Measurements from ENCODE around the gene KLRF1.

DNA sequence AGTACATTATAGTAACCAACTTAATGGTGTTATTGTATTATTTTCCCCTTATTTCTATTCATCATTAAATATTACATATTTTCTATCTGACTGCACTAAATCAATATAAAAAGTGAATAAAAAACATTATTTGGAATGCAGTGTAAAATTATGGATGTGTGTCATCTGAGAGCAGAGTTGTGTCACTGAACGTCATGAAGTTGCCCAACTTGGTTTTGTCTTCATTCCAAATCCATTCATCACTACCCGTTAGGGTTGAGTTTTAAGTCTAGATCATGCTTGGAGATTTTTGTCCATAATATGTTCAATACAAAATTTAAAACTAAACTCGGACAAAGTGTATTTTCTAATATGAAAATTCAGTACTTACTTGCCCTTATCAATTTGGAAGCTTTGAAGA is 16.1 kb downstream of the KLRF1 start:
- TF ChIP-seq, protein P1, sequence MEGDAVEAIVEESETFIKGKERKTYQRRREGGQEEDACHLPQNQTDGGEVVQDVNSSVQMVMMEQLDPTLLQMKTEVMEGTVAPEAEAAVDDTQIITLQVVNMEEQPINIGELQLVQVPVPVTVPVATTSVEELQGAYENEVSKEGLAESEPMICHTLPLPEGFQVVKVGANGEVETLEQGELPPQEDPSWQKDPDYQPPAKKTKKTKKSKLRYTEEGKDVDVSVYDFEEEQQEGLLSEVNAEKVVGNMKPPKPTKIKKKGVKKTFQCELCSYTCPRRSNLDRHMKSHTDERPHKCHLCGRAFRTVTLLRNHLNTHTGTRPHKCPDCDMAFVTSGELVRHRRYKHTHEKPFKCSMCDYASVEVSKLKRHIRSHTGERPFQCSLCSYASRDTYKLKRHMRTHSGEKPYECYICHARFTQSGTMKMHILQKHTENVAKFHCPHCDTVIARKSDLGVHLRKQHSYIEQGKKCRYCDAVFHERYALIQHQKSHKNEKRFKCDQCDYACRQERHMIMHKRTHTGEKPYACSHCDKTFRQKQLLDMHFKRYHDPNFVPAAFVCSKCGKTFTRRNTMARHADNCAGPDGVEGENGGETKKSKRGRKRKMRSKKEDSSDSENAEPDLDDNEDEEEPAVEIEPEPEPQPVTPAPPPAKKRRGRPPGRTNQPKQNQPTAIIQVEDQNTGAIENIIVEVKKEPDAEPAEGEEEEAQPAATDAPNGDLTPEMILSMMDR (IDR thresholded peaks at IDR 0.05) = no peak
- TF ChIP-seq POLR2A (IDR thresholded peaks at IDR 0.05) = no peak
